K562 (cell line): Measurements from ENCODE around the gene IPPK. TPM values are rescaled to one million over a fixed set of nuclear protein-coding genes. Genes with fewer than 3 reads are reported as not detected.

Experiments
- CBFA2T3 ChIP-seq: fragments of 450-650 bp; IDR thresholded peaks from 2 replicates; pipeline ENCODE4 v1.6.1; 2017
- CREB1 ChIP-seq, 2 experiments: sonication (generic) in 1 of 2; formaldehyde crosslinking in 1 of 2; IDR thresholded peaks; 2 replicates each; pipeline versions ENCODE4 v1.6.1 to v1.8.0; 2012 to 2022; ENCODE audit warnings: inconsistent platforms in 1 of 2, mild to moderate bottlenecking in 1 of 2, missing genetic modification reagents in 1 of 2, moderate library complexity in 1 of 2
- HDAC2 ChIP-seq: fragments of 450-650 bp; IDR thresholded peaks from 2 replicates; pipeline ENCODE4 v1.6.1; 2016; ENCODE audit warnings: mild to moderate bottlenecking
- HLTF ChIP-seq: fragments of 450-650 bp; IDR thresholded peaks from 2 replicates; pipeline ENCODE4 v1.6.1; 2016
- KDM1A ChIP-seq, 2 experiments: fragments of 450-650 bp; IDR thresholded peaks; 2 replicates each; pipeline ENCODE4 v1.6.1; 2016; ENCODE audit warnings: mild to moderate bottlenecking in 2 of 2
- KHSRP ChIP-seq: fragments of 450-650 bp; IDR thresholded peaks from 2 replicates; pipeline ENCODE4 v1.6.1; 2017
- MIER1 ChIP-seq: fragments of 450-650 bp; IDR thresholded peaks from 2 replicates; pipeline ENCODE4 v1.6.1; 2016; ENCODE audit warnings: antibody characterized with exemption, mild to moderate bottlenecking, low read depth
- NFXL1 ChIP-seq: fragments of 450-650 bp; formaldehyde crosslinking; IDR thresholded peaks from 2 replicates; pipeline ENCODE4 v1.4.0; 2021; ENCODE audit warnings: mild to moderate bottlenecking
- PURB ChIP-seq: sonication (generic); formaldehyde crosslinking; IDR thresholded peaks from 2 replicates; pipeline ENCODE4 v1.9.0; 2021; ENCODE audit warnings: low read depth, mild to moderate bottlenecking, missing genetic modification reagents
- RBFOX2 ChIP-seq: fragments of 200-400 bp; formaldehyde crosslinking; IDR thresholded peaks from 2 replicates; pipeline ENCODE4 v1.6.1; 2017; ENCODE audit warnings: low read depth, mild to moderate bottlenecking, low read length, moderate library complexity
- SUPT5H ChIP-seq: fragments of 450-650 bp; IDR thresholded peaks from 2 replicates; pipeline ENCODE4 v1.6.1; 2016
- TCF3 ChIP-seq: sonication (generic); formaldehyde crosslinking; IDR thresholded peaks from 2 replicates; pipeline ENCODE4 v1.4.0; 2020; ENCODE audit warnings: mild to moderate bottlenecking, missing genetic modification reagents
- ZNF165 ChIP-seq: fragments of 250-450 bp; sonication (Bioruptor Pico); IDR thresholded peaks from 2 replicates; pipeline ENCODE4 v1.4.0; 2020; ENCODE audit warnings: borderline replicate concordance
- ZNF175 ChIP-seq: fragments of 200-800 bp; sonication (Bioruptor generic); IDR thresholded peaks from 2 replicates; pipeline ENCODE4 v1.6.1; 2016; ENCODE audit warnings: low read depth, mild to moderate bottlenecking, missing genetic modification characterization, missing compliant biosample characterization
- ZNF224 ChIP-seq: sonication (generic); formaldehyde crosslinking; IDR thresholded peaks from 2 replicates; pipeline ENCODE4 v1.8.0; 2022; ENCODE audit warnings: mild to moderate bottlenecking, missing genetic modification reagents
- ZNF24 ChIP-seq: fragments of 450-650 bp; IDR thresholded peaks from 2 replicates; pipeline ENCODE4 v1.6.1; 2016
- ZNF408 ChIP-seq: fragments of 250-450 bp; sonication (Bioruptor Pico); IDR thresholded peaks from 2 replicates; pipeline ENCODE4 v1.4.0; 2020; ENCODE audit warnings: low read depth, mild to moderate bottlenecking, moderate library complexity
- polyA plus RNA-seq, 8 experiments: library from polyadenylated mRNA; depleted of rRNA in 4 of 8; stranded (reverse) in 5 of 8; unstranded in 3 of 8; fragments of >200 nt; fragmentation: Nextera tagmentation in 2 of 8; fragmentation: Illumina TruSeq in 1 of 8; extraction: Ambion mirVana in 2 of 8; extraction: Trizol in 1 of 8; gene quantifications; 2 replicates each; pipeline versions ENCODE4 v1.2.1 to v1.2.3, GENCODE V29; 2011 to 2014; ENCODE audit warnings: inconsistent platforms in 1 of 8, missing spikeins in 1 of 8
- total RNA-seq, 7 experiments: library from RNA; depleted of rRNA in 6 of 7; stranded (reverse); fragments of >200 nt in 6 of 7; fragmentation: Illumina TruSeq in 2 of 7; extraction: Trizol in 2 of 7; gene quantifications; 2 replicates each; pipeline versions ENCODE4 v1.2.1 to v1.2.3, GENCODE V29; 2011 to 2021; ENCODE audit warnings: low replicate concordance in 1 of 7
- TF ChIP-seq, protein P1 (sequence below): sonication (generic); formaldehyde crosslinking; IDR thresholded peaks from 2 replicates; pipeline ENCODE4 v1.8.1; 2023; ENCODE audit warnings: mild to moderate bottlenecking, missing genetic modification reagents
- TF ChIP-seq, protein P2 (sequence below): fragments of 200-400 bp; formaldehyde crosslinking; IDR thresholded peaks from 2 replicates; pipeline ENCODE4 v1.6.1; 2017; ENCODE audit warnings: mild to moderate bottlenecking, low read depth, low read length, moderate library complexity
- TF ChIP-seq, protein P3 (sequence below): sonication (generic); formaldehyde crosslinking; IDR thresholded peaks from 2 replicates; pipeline ENCODE4 v1.9.0; 2022; ENCODE audit warnings: mild to moderate bottlenecking, missing genetic modification reagents
- TF ChIP-seq, protein P4 (sequence below): fragments of 450-650 bp; IDR thresholded peaks from 2 replicates; pipeline ENCODE4 v1.6.1; 2017; ENCODE audit warnings: antibody characterized with exemption
- TF ChIP-seq, protein P5 (sequence below): fragments of 450-650 bp; IDR thresholded peaks from 2 replicates; pipeline ENCODE4 v1.7.1; 2018; ENCODE audit warnings: mild to moderate bottlenecking, low read depth; ENCODE audit not compliant: partially characterized antibody

Gene IPPK
- total and polyA plus RNA-seq, 9 of the 15 experiments (the other 6 are each of a cell fraction or from before 2014, with no cell fraction given), result 3.1 to 22.2 (median 11.2) TPM

DNA sequence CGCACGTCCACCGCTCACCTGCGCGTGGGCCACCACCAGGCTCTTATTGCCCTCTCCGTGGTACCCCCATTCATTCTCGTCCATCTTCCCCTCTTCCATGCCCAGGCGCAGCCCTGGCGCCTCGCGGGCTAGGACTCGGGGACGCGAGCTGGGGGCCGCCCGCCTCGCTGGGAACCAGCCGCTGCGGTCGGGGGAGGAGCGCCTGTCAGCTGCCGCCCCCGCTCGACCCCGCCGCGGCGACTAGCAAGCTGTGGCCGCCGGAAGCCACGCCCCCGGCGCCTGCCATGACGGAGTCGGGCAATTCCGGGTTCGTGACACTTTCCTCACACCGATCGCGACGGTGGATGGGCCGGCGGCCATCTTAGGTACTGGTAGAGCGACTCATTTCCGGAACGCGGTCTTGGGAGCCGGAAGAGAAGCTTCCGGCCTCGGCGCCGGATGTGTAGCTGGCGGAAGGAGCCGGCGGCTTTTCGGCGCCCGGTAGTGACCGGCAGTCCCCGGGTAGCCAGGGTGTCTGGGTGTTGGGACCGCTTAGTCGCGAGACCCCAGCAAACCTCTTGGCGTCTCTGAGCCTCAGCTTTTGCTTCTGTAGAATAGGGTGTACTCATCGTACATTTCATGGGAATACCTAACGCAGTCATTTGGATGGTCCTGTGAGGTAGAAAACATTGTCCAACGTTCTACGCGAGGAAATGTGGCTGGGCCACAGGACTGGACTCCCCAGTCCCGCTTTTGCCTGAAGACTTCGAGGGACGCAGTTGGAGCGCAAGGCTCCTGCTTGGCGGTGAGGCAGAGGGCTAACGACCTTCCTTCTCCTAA, at the start of gene IPPK (continued):
- TF ChIP-seq, protein P1, sequence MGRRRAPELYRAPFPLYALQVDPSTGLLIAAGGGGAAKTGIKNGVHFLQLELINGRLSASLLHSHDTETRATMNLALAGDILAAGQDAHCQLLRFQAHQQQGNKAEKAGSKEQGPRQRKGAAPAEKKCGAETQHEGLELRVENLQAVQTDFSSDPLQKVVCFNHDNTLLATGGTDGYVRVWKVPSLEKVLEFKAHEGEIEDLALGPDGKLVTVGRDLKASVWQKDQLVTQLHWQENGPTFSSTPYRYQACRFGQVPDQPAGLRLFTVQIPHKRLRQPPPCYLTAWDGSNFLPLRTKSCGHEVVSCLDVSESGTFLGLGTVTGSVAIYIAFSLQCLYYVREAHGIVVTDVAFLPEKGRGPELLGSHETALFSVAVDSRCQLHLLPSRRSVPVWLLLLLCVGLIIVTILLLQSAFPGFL, result 0 out of 2 replicates have a peak, but pooled peaks have one; percentile 65
- TF ChIP-seq NFXL1, result no peak
- no peak for TF ChIP-seq KHSRP
- TF ChIP-seq, protein P2, sequence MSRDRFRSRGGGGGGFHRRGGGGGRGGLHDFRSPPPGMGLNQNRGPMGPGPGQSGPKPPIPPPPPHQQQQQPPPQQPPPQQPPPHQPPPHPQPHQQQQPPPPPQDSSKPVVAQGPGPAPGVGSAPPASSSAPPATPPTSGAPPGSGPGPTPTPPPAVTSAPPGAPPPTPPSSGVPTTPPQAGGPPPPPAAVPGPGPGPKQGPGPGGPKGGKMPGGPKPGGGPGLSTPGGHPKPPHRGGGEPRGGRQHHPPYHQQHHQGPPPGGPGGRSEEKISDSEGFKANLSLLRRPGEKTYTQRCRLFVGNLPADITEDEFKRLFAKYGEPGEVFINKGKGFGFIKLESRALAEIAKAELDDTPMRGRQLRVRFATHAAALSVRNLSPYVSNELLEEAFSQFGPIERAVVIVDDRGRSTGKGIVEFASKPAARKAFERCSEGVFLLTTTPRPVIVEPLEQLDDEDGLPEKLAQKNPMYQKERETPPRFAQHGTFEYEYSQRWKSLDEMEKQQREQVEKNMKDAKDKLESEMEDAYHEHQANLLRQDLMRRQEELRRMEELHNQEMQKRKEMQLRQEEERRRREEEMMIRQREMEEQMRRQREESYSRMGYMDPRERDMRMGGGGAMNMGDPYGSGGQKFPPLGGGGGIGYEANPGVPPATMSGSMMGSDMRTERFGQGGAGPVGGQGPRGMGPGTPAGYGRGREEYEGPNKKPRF, result no peak
- no peak for TF ChIP-seq PURB (CRISPR knock-in tag)
- no peak; the same call in 1 of the 2 replicates for TF ChIP-seq TCF3 (CRISPR knock-in tag)
- no peak for TF ChIP-seq ZNF175 (CRISPR knock-in tag)
- TF ChIP-seq HLTF, result no peak
- peak; percentile 92 for TF ChIP-seq SUPT5H
- 0 out of 2 replicates have a peak, but pooled peaks have one; percentile 14 for TF ChIP-seq HDAC2
- TF ChIP-seq, protein P3, sequence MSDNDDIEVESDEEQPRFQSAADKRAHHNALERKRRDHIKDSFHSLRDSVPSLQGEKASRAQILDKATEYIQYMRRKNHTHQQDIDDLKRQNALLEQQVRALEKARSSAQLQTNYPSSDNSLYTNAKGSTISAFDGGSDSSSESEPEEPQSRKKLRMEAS (CRISPR knock-in tag), result peak; percentile 50
- TF ChIP-seq, protein P4, sequence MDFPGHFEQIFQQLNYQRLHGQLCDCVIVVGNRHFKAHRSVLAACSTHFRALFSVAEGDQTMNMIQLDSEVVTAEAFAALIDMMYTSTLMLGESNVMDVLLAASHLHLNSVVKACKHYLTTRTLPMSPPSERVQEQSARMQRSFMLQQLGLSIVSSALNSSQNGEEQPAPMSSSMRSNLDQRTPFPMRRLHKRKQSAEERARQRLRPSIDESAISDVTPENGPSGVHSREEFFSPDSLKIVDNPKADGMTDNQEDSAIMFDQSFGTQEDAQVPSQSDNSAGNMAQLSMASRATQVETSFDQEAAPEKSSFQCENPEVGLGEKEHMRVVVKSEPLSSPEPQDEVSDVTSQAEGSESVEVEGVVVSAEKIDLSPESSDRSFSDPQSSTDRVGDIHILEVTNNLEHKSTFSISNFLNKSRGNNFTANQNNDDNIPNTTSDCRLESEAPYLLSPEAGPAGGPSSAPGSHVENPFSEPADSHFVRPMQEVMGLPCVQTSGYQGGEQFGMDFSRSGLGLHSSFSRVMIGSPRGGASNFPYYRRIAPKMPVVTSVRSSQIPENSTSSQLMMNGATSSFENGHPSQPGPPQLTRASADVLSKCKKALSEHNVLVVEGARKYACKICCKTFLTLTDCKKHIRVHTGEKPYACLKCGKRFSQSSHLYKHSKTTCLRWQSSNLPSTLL, result no peak
- TF ChIP-seq ZNF24, result no peak
- peak; percentile 95 for TF ChIP-seq CREB1 (IDR thresholded peaks at IDR 0.05)
- TF ChIP-seq CREB1 (CRISPR knock-in tag; IDR thresholded peaks at IDR 0.05), result peak; percentile 93
- no peak for TF ChIP-seq CBFA2T3
- TF ChIP-seq MIER1, result no peak
- peak; percentile 96 for TF ChIP-seq RBFOX2
- TF ChIP-seq, protein P5, sequence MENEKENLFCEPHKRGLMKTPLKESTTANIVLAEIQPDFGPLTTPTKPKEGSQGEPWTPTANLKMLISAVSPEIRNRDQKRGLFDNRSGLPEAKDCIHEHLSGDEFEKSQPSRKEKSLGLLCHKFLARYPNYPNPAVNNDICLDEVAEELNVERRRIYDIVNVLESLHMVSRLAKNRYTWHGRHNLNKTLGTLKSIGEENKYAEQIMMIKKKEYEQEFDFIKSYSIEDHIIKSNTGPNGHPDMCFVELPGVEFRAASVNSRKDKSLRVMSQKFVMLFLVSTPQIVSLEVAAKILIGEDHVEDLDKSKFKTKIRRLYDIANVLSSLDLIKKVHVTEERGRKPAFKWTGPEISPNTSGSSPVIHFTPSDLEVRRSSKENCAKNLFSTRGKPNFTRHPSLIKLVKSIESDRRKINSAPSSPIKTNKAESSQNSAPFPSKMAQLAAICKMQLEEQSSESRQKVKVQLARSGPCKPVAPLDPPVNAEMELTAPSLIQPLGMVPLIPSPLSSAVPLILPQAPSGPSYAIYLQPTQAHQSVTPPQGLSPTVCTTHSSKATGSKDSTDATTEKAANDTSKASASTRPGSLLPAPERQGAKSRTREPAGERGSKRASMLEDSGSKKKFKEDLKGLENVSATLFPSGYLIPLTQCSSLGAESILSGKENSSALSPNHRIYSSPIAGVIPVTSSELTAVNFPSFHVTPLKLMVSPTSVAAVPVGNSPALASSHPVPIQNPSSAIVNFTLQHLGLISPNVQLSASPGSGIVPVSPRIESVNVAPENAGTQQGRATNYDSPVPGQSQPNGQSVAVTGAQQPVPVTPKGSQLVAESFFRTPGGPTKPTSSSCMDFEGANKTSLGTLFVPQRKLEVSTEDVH, result peak; percentile 97
- no peak for TF ChIP-seq ZNF165 (CRISPR knock-in tag)
- TF ChIP-seq ZNF408 (CRISPR knock-in tag), result no peak
- TF ChIP-seq ZNF224 (CRISPR knock-in tag), result no peak
- TF ChIP-seq KDM1A (IDR thresholded peaks at IDR 0.05), result no peak
